A172 (cell line): ENCODE data around the gene CCER1. TPM values are rescaled to one million over a fixed set of nuclear protein-coding genes. Genes with fewer than 3 reads are reported as not detected.

Experiments
- DNase-seq: peaks from one replicate; pipeline ENCODE4 v3.0.0-alpha.2; 2015; ENCODE audit warnings: low spot score
- total RNA-seq: library from RNA; depleted of rRNA; stranded (reverse); fragments of >200 nt; shearing (Covaris generic); gene quantifications from 2 replicates; pipeline ENCODE4 v1.2.3, GENCODE V29; 2014

The CCER1 gene
- total RNA-seq, 1 experiment from 2014 or later = not detected

GRCh38 chr12:90969346-90969745, 14.4 kb upstream of the CCER1 start:
- no peak for DNase-seq

- no peak for DNase-seq
Measured at GRCh38 chr12:90965204-90965603, 10.2 kb upstream of the CCER1 start.

- DNase-seq = no peak
Measured at GRCh38 chr12:90964616-90965015, 9.6 kb upstream of the CCER1 start.

- no peak for DNase-seq
Measured at GRCh38 chr12:90963946-90964345, 9.0 kb upstream of the CCER1 start.

- DNase-seq = no peak
Measured at GRCh38 chr12:90961154-90961553, 6.2 kb upstream of the CCER1 start.

- DNase-seq = peak; percentile 26
Measured at GRCh38 chr12:90959538-90960139, 4.7 kb upstream of the CCER1 start.

GRCh38 chr12:90959032-90959431, 4.1 kb upstream of the CCER1 start:
- DNase-seq = no peak

GRCh38 chr12:90958347-90958746, 3.4 kb upstream of the CCER1 start:
- DNase-seq = no peak

- DNase-seq = no peak
Measured at GRCh38 chr12:90954428-90954827, 548 bp downstream of the CCER1 start.

- no peak for DNase-seq
Measured at GRCh38 chr12:90953956-90954421, 987 bp downstream of the CCER1 start.

GRCh38 chr12:90951432-90952105, 3.4 kb downstream of the CCER1 start:
- DNase-seq = no peak

GRCh38 chr12:90947869-90948268, 7.1 kb downstream of the CCER1 start:
- DNase-seq = no peak

GRCh38 chr12:90945070-90945649, 9.8 kb downstream of the CCER1 start:
- DNase-seq = peak; percentile 25

- DNase-seq = no peak
Measured at GRCh38 chr12:90943255-90943654, 11.7 kb downstream of the CCER1 start.

GRCh38 chr12:90940872-90941499, 14.0 kb downstream of the CCER1 start:
- DNase-seq = peak; percentile 31

- DNase-seq = no peak
Measured at GRCh38 chr12:90939382-90939781, 15.6 kb downstream of the CCER1 start.

- DNase-seq = peak; percentile 68
Measured at GRCh38 chr12:90938451-90938850, 16.5 kb downstream of the CCER1 start.

- no peak for DNase-seq
Measured at GRCh38 chr12:90937651-90938050, 17.3 kb downstream of the CCER1 start.

- DNase-seq = no peak
Measured at GRCh38 chr12:90936230-90937005, 18.6 kb downstream of the CCER1 start.

- DNase-seq = no peak
Measured at GRCh38 chr12:90925562-90925961, 29.4 kb downstream of the CCER1 start.

GRCh38 chr12:90924406-90924805, 30.6 kb downstream of the CCER1 start:
- DNase-seq = no peak

- DNase-seq = no peak
Measured at GRCh38 chr12:90922145-90922627, 32.8 kb downstream of the CCER1 start.
